H1 (cell line): ENCODE measurements around the gene SETDB2. TPM values are rescaled to one million over a fixed set of nuclear protein-coding genes. Genes with fewer than 3 reads are reported as not detected.

Experiments used
- CTCF ChIA-PET: fragments of 300-600 bp; sonication (Branson Sonifier 250); formaldehyde crosslinking; loops from one replicate; lab custom pipeline; 2021; ENCODE audit not compliant: partially characterized antibody; lab: Charles Lee
- POLR2A ChIA-PET: fragments of 300-600 bp; sonication (Branson Sonifier 250); formaldehyde crosslinking; loops from one replicate; lab custom pipeline; 2021; ENCODE audit warnings: inconsistent platforms; ENCODE audit not compliant: partially characterized antibody; lab: Charles Lee
- DNase-seq, 2 experiments: peaks; one replicate each; pipeline versions ENCODE4 v3.0.0 to v3.0.0-alpha.2; 2010 to 2022; ENCODE audit warnings: low spot score in 2 of 2, low read depth in 1 of 2, mixed read lengths in 1 of 2
- FAIRE-seq: peaks from 2 replicates; lab custom pipeline; 2011; peaks lifted over from hg19 to GRCh38; lab: Jason Lieb, UNC
- H2AFZ ChIP-seq: 2 replicates; pipeline ENCODE4 v1.8.1; 2012; ENCODE audit warnings: low read length, inconsistent platforms
- H2AK5ac ChIP-seq: 2 replicates; pipeline ENCODE4 v1.6.1; 2013; ENCODE audit warnings: low read depth, low read length
- H2BK120ac ChIP-seq: replicated peaks from 2 replicates; pipeline ENCODE3; 2013; ENCODE audit warnings: low read depth, low read length, inconsistent platforms
- H2BK12ac ChIP-seq: 2 replicates; pipeline ENCODE4 v1.6.1; 2013; ENCODE audit warnings: low read depth, low read length
- H2BK15ac ChIP-seq: 2 replicates; pipeline ENCODE4 v1.6.1; 2013; ENCODE audit warnings: low read length
- H2BK20ac ChIP-seq: 2 replicates; pipeline ENCODE4 v1.6.1; 2013; ENCODE audit warnings: low read length
- H2BK5ac ChIP-seq: 2 replicates; pipeline ENCODE4 v1.6.1; 2013; ENCODE audit warnings: low read depth, low read length
- H3K14ac ChIP-seq: 2 replicates; pipeline ENCODE4 v1.6.1; 2013; ENCODE audit warnings: inconsistent platforms; ENCODE audit not compliant: insufficient read length
- H3K18ac ChIP-seq: 2 replicates; pipeline ENCODE4 v1.6.1; 2013; ENCODE audit warnings: low read length; ENCODE audit errors: extremely low read depth
- H3K23ac ChIP-seq: 2 replicates; pipeline ENCODE4 v1.6.1; 2013; ENCODE audit warnings: inconsistent platforms; ENCODE audit not compliant: insufficient read length
- H3K23me2 ChIP-seq: 2 replicates; pipeline ENCODE4 v1.6.1; 2013; ENCODE audit warnings: low read depth, low read length
- H3K27ac ChIP-seq: 2 replicates; pipeline ENCODE4 v1.6.1; 2011; ENCODE audit warnings: low read depth, low read length, inconsistent platforms
- H3K27me3 ChIP-seq, 4 experiments: replicated peaks in 1 of 4; 1 replicate in 1 of 4; 2 replicates in 3 of 4; pipeline versions ENCODE4 v1.6.1 to v1.8.1; 2011 to 2013; ENCODE audit warnings: low read length in 3 of 4, mild to moderate bottlenecking in 3 of 4, inconsistent platforms in 2 of 4, mixed read lengths in 2 of 4, moderate library complexity in 1 of 4; ENCODE audit not compliant: control insufficient read depth in 3 of 4, insufficient read depth in 3 of 4; ENCODE audit errors: extremely low read depth in 1 of 4
- H3K36me3 ChIP-seq, 4 experiments: 2 replicates each; pipeline versions ENCODE4 v1.6.1 to v1.8.1; 2011 to 2013; ENCODE audit warnings: mild to moderate bottlenecking in 4 of 4, low read length in 3 of 4, moderate library complexity in 2 of 4, control low read depth in 1 of 4, inconsistent platforms in 1 of 4; ENCODE audit not compliant: insufficient read depth in 4 of 4, control insufficient read depth in 2 of 4
- H3K4ac ChIP-seq: replicated peaks from 2 replicates; pipeline ENCODE3; 2013; ENCODE audit warnings: low read length, low read depth, mixed read lengths, inconsistent platforms; ENCODE audit not compliant: insufficient read length
- H3K4me1 ChIP-seq, 4 experiments: replicated peaks in 1 of 4; 1 replicate in 1 of 4; 2 replicates in 3 of 4; pipeline versions ENCODE4 v1.6.1 to v1.8.1; 2011 to 2013; ENCODE audit warnings: low read length in 3 of 4, inconsistent platforms in 2 of 4, mixed read lengths in 1 of 4; ENCODE audit not compliant: insufficient read depth in 4 of 4, control insufficient read depth in 3 of 4
- H3K4me2 ChIP-seq, 2 experiments: 2 replicates each; pipeline versions ENCODE4 v1.6.1 to v1.8.1; 2011 to 2013; ENCODE audit warnings: low read depth in 2 of 2, low read length in 2 of 2, control low read depth in 1 of 2, inconsistent platforms in 1 of 2, mild to moderate bottlenecking in 1 of 2; ENCODE audit not compliant: insufficient read depth in 1 of 2
- H3K4me3 ChIP-seq, 4 experiments: fragments of 200-600, 300-600 bp in 1 of 4; sonication (generic), shearing (Covaris generic), sonication (Bioruptor Twin) in 1 of 4; 2 replicates each; pipeline versions ENCODE4 v1.5.1 to v1.8.1; 2011 to 2016; ENCODE audit warnings: low read length in 4 of 4, low read depth in 3 of 4, control low read depth in 2 of 4, inconsistent platforms in 2 of 4, mild to moderate bottlenecking in 2 of 4, mixed read lengths in 1 of 4, moderate library complexity in 1 of 4; ENCODE audit not compliant: insufficient read depth in 2 of 4; ENCODE audit errors: extremely low read depth in 1 of 4
- H3K56ac ChIP-seq: replicated peaks from 2 replicates; pipeline ENCODE3; 2013; ENCODE audit warnings: low read depth, mild to moderate bottlenecking, mixed read lengths, low read length, inconsistent platforms; ENCODE audit not compliant: insufficient read length
- H3K79me1 ChIP-seq: 2 replicates; pipeline ENCODE4 v1.6.1; 2013; ENCODE audit warnings: low read depth, low read length, control low read depth
- H3K79me2 ChIP-seq, 2 experiments: 2 replicates each; pipeline versions ENCODE4 v1.6.1 to v1.8.1; 2012 to 2013; ENCODE audit warnings: low read length in 2 of 2, mild to moderate bottlenecking in 2 of 2, inconsistent platforms in 1 of 2; ENCODE audit not compliant: insufficient read depth in 2 of 2, control insufficient read depth in 1 of 2
- H3K9ac ChIP-seq, 4 experiments: replicated peaks in 1 of 4; 1 replicate in 1 of 4; 2 replicates in 3 of 4; pipeline versions ENCODE4 v1.6.1 to v1.8.1; 2011 to 2013; ENCODE audit warnings: low read depth in 3 of 4, low read length in 3 of 4, control low read depth in 2 of 4, mild to moderate bottlenecking in 2 of 4, moderate library complexity in 2 of 4, inconsistent platforms in 1 of 4; ENCODE audit errors: extremely low read depth in 1 of 4
- H3K9me3 ChIP-seq, 2 experiments: 2 replicates each; pipeline versions ENCODE4 v1.6.1 to v1.8.1; 2012 to 2013; ENCODE audit warnings: mild to moderate bottlenecking in 2 of 2, moderate library complexity in 2 of 2, control low read depth in 1 of 2, inconsistent platforms in 1 of 2, low read depth in 1 of 2, low read length in 1 of 2, mixed read lengths in 1 of 2; ENCODE audit not compliant: insufficient read depth in 2 of 2
- H4K20me1 ChIP-seq, 2 experiments: replicated peaks in 1 of 2; 2 replicates each; pipeline versions ENCODE3 to v1.8.1; 2011 to 2013; ENCODE audit warnings: inconsistent platforms in 2 of 2, low read length in 2 of 2, mild to moderate bottlenecking in 1 of 2; ENCODE audit not compliant: insufficient read depth in 2 of 2, control insufficient read depth in 1 of 2
- H4K5ac ChIP-seq: 2 replicates; pipeline ENCODE4 v1.6.1; 2013; ENCODE audit warnings: low read length, low read depth, mixed read lengths, inconsistent platforms; ENCODE audit not compliant: insufficient read length
- H4K8ac ChIP-seq: 2 replicates; pipeline ENCODE4 v1.8.0; 2013; ENCODE audit warnings: mild to moderate bottlenecking, moderate library complexity, low read length, inconsistent platforms; ENCODE audit not compliant: insufficient read depth; ENCODE audit errors: extremely low read depth
- H4K91ac ChIP-seq: replicated peaks from 2 replicates; pipeline ENCODE3; 2013; ENCODE audit warnings: low read length, mixed read lengths, inconsistent platforms; ENCODE audit not compliant: insufficient read length
- ASH2L ChIP-seq: fragments of 200-600, 300-600 bp; sonication (generic); IDR thresholded peaks from one replicate; pipeline ENCODE4 v1.7.1; 2017; ENCODE audit warnings: low read length
- EP300 ChIP-seq, 2 experiments: IDR thresholded peaks; 1 replicate in 1 of 2; 2 replicates in 1 of 2; pipeline ENCODE4 v1.6.1; 2011 to 2012; ENCODE audit warnings: low read depth in 2 of 2, low read length in 2 of 2, mild to moderate bottlenecking in 2 of 2, borderline replicate concordance in 1 of 2, inconsistent platforms in 1 of 2, moderate library complexity in 1 of 2
- JUN ChIP-seq: IDR thresholded peaks from 2 replicates; pipeline ENCODE4 v1.6.1; 2011; ENCODE audit warnings: low read depth, mild to moderate bottlenecking, improper control_type of control experiment, low read length
- KDM1A ChIP-seq: fragments of 200-600, 300-600 bp; sonication (generic); IDR thresholded peaks from 2 replicates; pipeline ENCODE4 v1.7.1; 2016; ENCODE audit warnings: mild to moderate bottlenecking, low read length, borderline replicate concordance
- KDM4A ChIP-seq: IDR thresholded peaks from one replicate; pipeline ENCODE4 v1.7.1; 2012; ENCODE audit warnings: low read depth, mild to moderate bottlenecking, moderate library complexity, low read length, inconsistent platforms; ENCODE audit not compliant: severe bottlenecking
- POLR2AphosphoS5 ChIP-seq: IDR thresholded peaks from 2 replicates; pipeline ENCODE4 v1.6.1; 2011; ENCODE audit warnings: low read depth, low read length
- SIN3A ChIP-seq, 2 experiments: IDR thresholded peaks in 1 of 2; conservative IDR thresholded peaks in 1 of 2; 2 replicates each; pipeline ENCODE4 v1.6.1; 2011 to 2012; ENCODE audit warnings: low read length in 2 of 2, improper control_type of control experiment in 1 of 2, low read depth in 1 of 2, mild to moderate bottlenecking in 1 of 2
- SIRT6 ChIP-seq: IDR thresholded peaks from one replicate; pipeline ENCODE4 v1.7.1; 2012; ENCODE audit warnings: low read length, inconsistent platforms
- SRF ChIP-seq: IDR thresholded peaks from 2 replicates; pipeline ENCODE4 v1.6.1; 2011; ENCODE audit warnings: mild to moderate bottlenecking, low read depth, low read length, moderate library complexity
- TBP ChIP-seq: IDR thresholded peaks from 2 replicates; pipeline ENCODE4 v1.6.1; 2011; ENCODE audit warnings: low read depth, low read length, improper control_type of control experiment
- WGBS, 2 experiments: shearing (Covaris generic) in 1 of 2; methylation state at CpG; one replicate each; pipeline versions ENCODE4 v1.1.6 to v1.1.7; 2013 to 2015; ENCODE audit warnings: low lambda C conversion rate in 2 of 2, mixed read lengths in 2 of 2, inconsistent platforms in 1 of 2, low coverage in 1 of 2, missing lambda C conversion rate in 1 of 2; ENCODE audit not compliant: insufficient replicate concordance in 2 of 2, insufficient coverage in 1 of 2, insufficient read length in 1 of 2; ENCODE audit errors: extremely low coverage in 1 of 2, missing lambda C conversion rate in 1 of 2; 5-methylcytosine and 5-hydroxymethylcytosine counted together
- polyA plus RNA-seq, 7 experiments: library from polyadenylated mRNA; depleted of rRNA in 3 of 7; stranded (reverse) in 5 of 7; unstranded in 2 of 7; fragments of >200 nt in 5 of 7; fragments of 200-250 nt in 2 of 7; gene quantifications; 1 replicate in 5 of 7; 2 replicates in 1 of 7; 4 replicates in 1 of 7; pipeline versions ENCODE4 v1.2.1 to v1.2.3, GENCODE V29; 2011 to 2013; ENCODE audit warnings: missing spikeins in 2 of 7, mixed read lengths in 2 of 7
- total RNA-seq: library from RNA; stranded (reverse); fragmentation: NEBNext Ultra II Directional; extraction: Animal tissue kit (Norgen Biotek cat#: 25700); gene quantifications from 2 replicates; pipeline ENCODE4 v1.2.1, GENCODE V29; 2021
- TF ChIP-seq, protein P1 (sequence below): IDR thresholded peaks from 2 replicates; pipeline ENCODE4 v1.6.1; 2011; ENCODE audit warnings: low read depth, mild to moderate bottlenecking, low read length; ENCODE audit not compliant: insufficient read depth
- TF ChIP-seq, protein P2 (sequence below): IDR thresholded peaks from 2 replicates; pipeline ENCODE4 v1.6.1; 2012; ENCODE audit warnings: low read length, inconsistent platforms

SETDB2 gene
- total and polyA plus RNA-seq, 2 of the 8 experiments (the other 6 are each of a cell fraction or from before 2014, with no cell fraction given) = 1.2 to 6.1 TPM

DNA sequence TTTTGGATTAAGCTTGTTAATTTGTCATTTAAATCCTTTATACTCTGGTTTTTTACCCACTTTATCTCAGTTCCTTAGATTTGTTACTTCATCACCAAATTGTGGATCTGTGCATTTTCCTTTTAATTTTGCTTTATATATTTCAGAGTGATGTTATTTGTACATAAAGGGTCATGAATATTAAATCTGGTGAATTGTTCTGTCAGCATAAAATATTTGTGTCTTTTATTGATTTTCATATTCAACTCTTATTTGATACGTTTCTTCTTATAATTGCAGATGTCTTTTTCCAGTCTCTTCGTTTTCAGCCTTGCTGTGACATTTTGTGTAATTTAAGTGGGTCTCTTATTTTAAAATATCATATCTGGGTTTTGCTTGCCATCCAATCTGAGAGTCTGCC lies 4.7 kb downstream of the SETDB2 start:
- no peak overlapping the region for H3K9ac ChIP-seq
- H2BK5ac ChIP-seq = no peak overlapping the region
- H3K27me3 ChIP-seq = no peaks in the 10 kb centered on the region
- no peak overlapping the region for H4K5ac ChIP-seq
- ChIA-PET POLR2A (interaction anchor here (0.6 kb wide), 1 partner anchor 83 kb away, joined by 3 read pairs; no protein-coding TSS in a partner anchor), CTCF (no interaction called here)
- no peak overlapping the region for H2BK120ac ChIP-seq
- H3K56ac ChIP-seq = no peak overlapping the region
- FAIRE-seq = no peak
- no peak overlapping the region for H2BK20ac ChIP-seq
- no peak overlapping the region for H3K18ac ChIP-seq
- no peak overlapping the region for H2BK15ac ChIP-seq
- H4K91ac ChIP-seq = no peak overlapping the region
- 0 out of 4 replicates have a peak, but pooled peaks cover 0 to 4% of the 10 kb centered on the region in 2 experiments for H3K79me2 ChIP-seq
- H3K23ac ChIP-seq = no peak overlapping the region
- WGBS, 2 experiments = 89% methylated on average over 2 of the region's 2 CpGs; no CpG with 5 or more reads in 1 of the 2 experiments
- no peaks in the 10 kb centered on the region for H3K36me3 ChIP-seq
- no peak for DNase-seq
- H3K4ac ChIP-seq = no peak overlapping the region
- no peak overlapping the region for H4K8ac ChIP-seq
- no peak overlapping the region for H2AK5ac ChIP-seq
- no peak overlapping the region for H2BK12ac ChIP-seq
- no peaks in the 10 kb centered on the region for H3K4me1 ChIP-seq
- no peaks in the 10 kb centered on the region for H4K20me1 ChIP-seq
- no peaks in the 10 kb centered on the region for H3K9me3 ChIP-seq
- H3K4me2 ChIP-seq = no peak overlapping the region
- peaks cover 6% of the 10 kb centered on the region for H3K23me2 ChIP-seq
- H3K27ac ChIP-seq = no peak overlapping the region
- no peak overlapping the region for H3K14ac ChIP-seq
- H3K4me3 ChIP-seq = no peak overlapping the region
- no peaks in the 10 kb centered on the region for H3K79me1 ChIP-seq
- H2AFZ ChIP-seq = no peak overlapping the region
- TF ChIP-seq JUN = no peak
- TF ChIP-seq, protein P1, sequence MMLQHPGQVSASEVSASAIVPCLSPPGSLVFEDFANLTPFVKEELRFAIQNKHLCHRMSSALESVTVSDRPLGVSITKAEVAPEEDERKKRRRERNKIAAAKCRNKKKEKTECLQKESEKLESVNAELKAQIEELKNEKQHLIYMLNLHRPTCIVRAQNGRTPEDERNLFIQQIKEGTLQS = no peak
- TF ChIP-seq, protein P2, sequence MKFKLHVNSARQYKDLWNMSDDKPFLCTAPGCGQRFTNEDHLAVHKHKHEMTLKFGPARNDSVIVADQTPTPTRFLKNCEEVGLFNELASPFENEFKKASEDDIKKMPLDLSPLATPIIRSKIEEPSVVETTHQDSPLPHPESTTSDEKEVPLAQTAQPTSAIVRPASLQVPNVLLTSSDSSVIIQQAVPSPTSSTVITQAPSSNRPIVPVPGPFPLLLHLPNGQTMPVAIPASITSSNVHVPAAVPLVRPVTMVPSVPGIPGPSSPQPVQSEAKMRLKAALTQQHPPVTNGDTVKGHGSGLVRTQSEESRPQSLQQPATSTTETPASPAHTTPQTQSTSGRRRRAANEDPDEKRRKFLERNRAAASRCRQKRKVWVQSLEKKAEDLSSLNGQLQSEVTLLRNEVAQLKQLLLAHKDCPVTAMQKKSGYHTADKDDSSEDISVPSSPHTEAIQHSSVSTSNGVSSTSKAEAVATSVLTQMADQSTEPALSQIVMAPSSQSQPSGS = no peak
- no peak for TF ChIP-seq EP300 (IDR thresholded peaks at IDR 0.05; ENCODE audit: borderline replicate concordance in 1 of 2, low read depth in 2 of 2, low read length in 2 of 2)
- TF ChIP-seq POLR2AphosphoS5 = no peak
- TF ChIP-seq ASH2L = no peak
- no peak for TF ChIP-seq SIN3A (conservative IDR thresholded peaks at IDR 0.05 in 1 of 2, IDR thresholded peaks at IDR 0.05 in 1 of 2; ENCODE audit: low read depth in 1 of 2, low read length in 2 of 2)
- TF ChIP-seq TBP = no peak
- no peak for TF ChIP-seq SRF
- TF ChIP-seq KDM4A = no peak
- TF ChIP-seq KDM1A = no peak
- no peak for TF ChIP-seq SIRT6
